Endodermal cell (in vitro differentiated cells): ENCODE results near the gene PWWP2B. TPM values are rescaled to one million over a fixed set of nuclear protein-coding genes. Genes with fewer than 3 reads are reported as not detected.
A peak's percentile ranks its signal among the peaks of the same experiment; 100 is the strongest.

Source experiments
- DNase-seq: peaks from one replicate; pipeline ENCODE4 v3.0.0-alpha.2; 2017
- H3K27ac ChIP-seq: 2 replicates; pipeline ENCODE4 v1.5.1; 2013; ENCODE audit warnings: mild to moderate bottlenecking, low read depth, low read length, moderate library complexity
- H3K27me3 ChIP-seq: 2 replicates; pipeline ENCODE4 v1.6.1; 2013; ENCODE audit warnings: mild to moderate bottlenecking, low read length, moderate library complexity; ENCODE audit not compliant: insufficient read depth, control insufficient read depth, poor library complexity, severe bottlenecking
- H3K36me3 ChIP-seq: 2 replicates; pipeline ENCODE4 v1.7.0; 2013; ENCODE audit warnings: mild to moderate bottlenecking, low read length, moderate library complexity; ENCODE audit not compliant: control insufficient read depth, insufficient read depth
- H3K4me1 ChIP-seq: one replicate; pipeline ENCODE4 v1.7.0; 2013; ENCODE audit warnings: low read length; ENCODE audit not compliant: control insufficient read depth, insufficient read depth
- H3K4me3 ChIP-seq: 2 replicates; pipeline ENCODE4 v1.5.1; 2013; ENCODE audit warnings: mild to moderate bottlenecking, low read length, moderate library complexity
- H3K9ac ChIP-seq: 2 replicates; pipeline ENCODE4 v1.6.1; 2013; ENCODE audit warnings: mild to moderate bottlenecking, low read length, moderate library complexity; ENCODE audit not compliant: poor library complexity, severe bottlenecking; ENCODE audit errors: extremely low read depth
- H3K9me3 ChIP-seq: 2 replicates; pipeline ENCODE4 v1.6.1; 2013; ENCODE audit warnings: mild to moderate bottlenecking, low read length, moderate library complexity; ENCODE audit not compliant: control insufficient read depth
- H3K27ac Mint-ChIP-seq: 2 replicates; pipeline ENCODE4 v1.8.0; 2020; ENCODE audit warnings: mixed read lengths
- H3K27me3 Mint-ChIP-seq: 2 replicates; pipeline ENCODE4 v1.8.0; 2021; ENCODE audit warnings: mild to moderate bottlenecking, mixed read lengths; ENCODE audit not compliant: insufficient read depth
- H3K36me3 Mint-ChIP-seq: 2 replicates; pipeline ENCODE4 v1.8.0; 2020; ENCODE audit warnings: low read depth, mixed read lengths
- H3K4me1 Mint-ChIP-seq: 2 replicates; pipeline ENCODE4 v1.8.0; 2020; ENCODE audit warnings: mixed read lengths
- H3K4me3 Mint-ChIP-seq: 2 replicates; pipeline ENCODE4 v1.8.0; 2020; ENCODE audit warnings: mild to moderate bottlenecking, moderate library complexity, mixed read lengths
- H3K9me3 Mint-ChIP-seq: 2 replicates; pipeline ENCODE4 v1.8.0; 2020; ENCODE audit warnings: mild to moderate bottlenecking, mixed read lengths
- CTCF ChIP-seq: fragments of 200-600 bp; sonication (generic); conservative IDR thresholded peaks from 2 replicates; pipeline ENCODE4 v1.5.0; 2021; ENCODE audit warnings: antibody characterized with exemption, mild to moderate bottlenecking
- WGBS, 2 experiments: methylation state at CpG; one replicate each; pipeline versions ENCODE4 v1.1.5 to v1.1.7; 2013; ENCODE audit warnings: missing lambda C conversion rate in 2 of 2, mixed read lengths in 1 of 2; ENCODE audit not compliant: insufficient coverage in 1 of 2, insufficient read length in 1 of 2; 5-methylcytosine and 5-hydroxymethylcytosine counted together
- total RNA-seq, 2 donors: library from RNA; stranded (reverse); fragmentation: NEBNext Ultra II Directional in 1 of 2; extraction: Animal tissue kit (Norgen Biotek cat#: 25700) in 1 of 2; gene quantifications; 2 replicates in 1 of 2; 3 replicates in 1 of 2; pipeline ENCODE4 v1.2.1, GENCODE V29; 2021

PWWP2B gene
- total RNA-seq, 2 donors from 2014 or later, result 11.4 to 13.9 TPM

GRCh38 chr10:132450466-132450824 is 53.4 kb downstream of the PWWP2B start:
- H3K4me1 Mint-ChIP-seq, result peaks cover 5% of the 10 kb centered on the region
- Histone ChIP-seq H3K27me3 (peaks cover 3% of the 10 kb centered on the region), H3K36me3 (no peaks in the 10 kb centered on the region), H3K27ac (no peak overlapping the region), H3K4me1 (no peaks in the 10 kb centered on the region), H3K4me3 (no peak overlapping the region), H3K9me3 (no peaks in the 10 kb centered on the region), H3K9ac (no peak overlapping the region)
- H3K27me3 Mint-ChIP-seq, result peaks cover 3% of the 10 kb centered on the region
- WGBS, 2 experiments, result 86 to 91% methylated on average over 3 to 8 of the region's 9 CpGs
- H3K9me3 Mint-ChIP-seq, result no peaks in the 10 kb centered on the region
- no peak for DNase-seq
- no peak overlapping the region for H3K4me3 Mint-ChIP-seq
- no peak overlapping the region for H3K27ac Mint-ChIP-seq
- TF ChIP-seq CTCF, result no peak
- no peaks in the 10 kb centered on the region for H3K36me3 Mint-ChIP-seq

GRCh38 chr10:132450825-132451505 is 54.0 kb downstream of the PWWP2B start:
- no peak for TF ChIP-seq CTCF
- no peak overlapping the region for H3K9ac ChIP-seq
- 80 to 90% methylated on average over 9 to 11 of the region's 11 CpGs for WGBS, 2 experiments
- Mint-ChIP-seq H3K27ac (peak overlapping the region; percentile 26), H3K4me3 (no peak overlapping the region), H3K4me1 (peaks cover 4% of the 10 kb centered on the region), H3K36me3 (no peaks in the 10 kb centered on the region), H3K9me3 (no peaks in the 10 kb centered on the region), H3K27me3 (peaks cover 3% of the 10 kb centered on the region)
- H3K36me3 ChIP-seq, result no peaks in the 10 kb centered on the region
- H3K27ac ChIP-seq, result no peak overlapping the region
- no peak overlapping the region for H3K4me3 ChIP-seq
- peak; percentile 65 for DNase-seq
- no peaks in the 10 kb centered on the region for H3K4me1 ChIP-seq
- peaks cover 3% of the 10 kb centered on the region for H3K27me3 ChIP-seq
- no peaks in the 10 kb centered on the region for H3K9me3 ChIP-seq

DNA sequence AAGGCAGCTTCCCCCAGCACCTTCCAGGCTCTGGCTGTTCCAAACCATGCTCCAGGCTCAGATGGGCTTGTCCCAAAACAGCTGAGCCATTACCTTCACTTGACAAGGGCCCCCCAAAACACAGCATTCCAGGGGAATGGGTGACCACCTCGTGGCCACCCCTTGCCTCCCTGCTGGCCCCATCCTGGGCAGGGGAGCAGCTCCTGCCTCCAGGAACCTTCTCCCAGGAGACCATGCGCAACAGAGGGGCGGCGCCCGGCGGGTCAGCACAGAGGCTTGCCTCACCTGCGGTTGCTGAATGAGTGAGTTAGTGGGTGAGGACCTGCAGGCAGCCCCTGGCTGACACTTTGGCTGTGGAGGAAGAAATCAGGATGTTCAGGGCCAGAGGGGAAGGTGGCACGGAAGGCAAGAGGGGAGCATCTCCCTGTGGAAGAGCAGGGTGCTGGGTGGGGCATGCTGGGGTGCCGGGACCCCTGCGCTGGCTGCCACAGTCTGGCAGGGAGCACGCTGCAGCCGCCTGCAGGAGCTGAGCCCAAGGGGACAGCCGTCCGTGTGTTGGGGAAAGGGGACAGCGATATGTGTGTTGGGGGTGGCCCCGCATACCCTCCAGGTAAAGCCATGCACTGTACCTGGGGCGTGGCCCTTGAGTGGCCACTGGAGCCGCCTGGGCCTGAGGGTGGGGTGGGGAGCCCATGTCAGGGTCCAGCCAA is 54.7 kb downstream of the PWWP2B start:
- Histone ChIP-seq H3K27ac (no peak overlapping the region), H3K4me3 (no peak overlapping the region), H3K36me3 (no peaks in the 10 kb centered on the region), H3K27me3 (peaks cover 3% of the 10 kb centered on the region), H3K9me3 (no peaks in the 10 kb centered on the region), H3K4me1 (no peaks in the 10 kb centered on the region), H3K9ac (no peak overlapping the region)
- Mint-ChIP-seq H3K4me1 (peaks cover 4% of the 10 kb centered on the region), H3K4me3 (no peak overlapping the region), H3K36me3 (no peaks in the 10 kb centered on the region), H3K27ac (peak overlapping the region; percentile 26), H3K27me3 (peaks cover 3% of the 10 kb centered on the region), H3K9me3 (no peaks in the 10 kb centered on the region)
- no peak for TF ChIP-seq CTCF
- 93 to 95% methylated on average over 7 to 18 of the region's 18 CpGs for WGBS, 2 experiments
- DNase-seq, result peak; percentile 67
